Large intestine (tissue), 3 donors: ENCODE measurements around the gene C6orf15. TPM values are rescaled to one million over a fixed set of nuclear protein-coding genes. Genes with fewer than 3 reads are reported as not detected.
A peak's percentile ranks its signal among the peaks of the same experiment; 100 is the strongest.
"Not testable (repeated sequence)": the region's sequence is repeated elsewhere in the genome, so short reads cannot be mapped to it uniquely, and the experiment has no call there.

ENCODE experiments used
- DNase-seq, 2 donors: peaks; one replicate each; pipeline versions ENCODE4 v3.0.0 to v3.0.0-alpha.2; 2013
- H3K27ac ChIP-seq: one replicate; pipeline ENCODE4 v1.5.1; 2013; ENCODE audit warnings: low read length
- H3K27me3 ChIP-seq: 2 replicates; pipeline ENCODE4 v1.6.1; 2013; ENCODE audit warnings: low read length; ENCODE audit not compliant: control insufficient read depth, insufficient read depth
- H3K36me3 ChIP-seq: 2 replicates; pipeline ENCODE4 v1.6.1; 2013; ENCODE audit warnings: low read length; ENCODE audit not compliant: control insufficient read depth, insufficient read depth
- H3K4me1 ChIP-seq: one replicate; pipeline ENCODE4 v1.6.1; 2013; ENCODE audit warnings: low read length; ENCODE audit not compliant: control insufficient read depth, insufficient read depth
- H3K4me3 ChIP-seq: one replicate; pipeline ENCODE4 v1.5.1; 2013; ENCODE audit warnings: low read length
- H3K9me3 ChIP-seq: one replicate; pipeline ENCODE4 v1.6.1; 2013; ENCODE audit warnings: mild to moderate bottlenecking, low read depth, low read length, moderate library complexity; ENCODE audit not compliant: control insufficient read depth
- WGBS: methylation state at CpG from one replicate; pipeline ENCODE4 v1.1.5; 2013; ENCODE audit warnings: low lambda C conversion rate; ENCODE audit not compliant: insufficient coverage; 5-methylcytosine and 5-hydroxymethylcytosine counted together
- polyA plus RNA-seq: library from polyadenylated mRNA; unstranded; fragments of 120-200 nt; gene quantifications from one replicate; pipeline ENCODE4 v1.2.1, GENCODE V29; 2013

C6orf15 gene
- polyA plus RNA-seq, 1 donor, result not detected

GRCh38 chr6:31067891-31068668 lies 44.3 kb downstream of the C6orf15 start:
- H3K9me3 ChIP-seq, H3K27ac ChIP-seq, H3K27me3 ChIP-seq, DNase-seq, H3K36me3 ChIP-seq, H3K4me1 ChIP-seq, H3K4me3 ChIP-seq: not testable (repeated sequence)
- WGBS, result 83% methylated on average over 1 of the region's 11 CpGs

DNA sequence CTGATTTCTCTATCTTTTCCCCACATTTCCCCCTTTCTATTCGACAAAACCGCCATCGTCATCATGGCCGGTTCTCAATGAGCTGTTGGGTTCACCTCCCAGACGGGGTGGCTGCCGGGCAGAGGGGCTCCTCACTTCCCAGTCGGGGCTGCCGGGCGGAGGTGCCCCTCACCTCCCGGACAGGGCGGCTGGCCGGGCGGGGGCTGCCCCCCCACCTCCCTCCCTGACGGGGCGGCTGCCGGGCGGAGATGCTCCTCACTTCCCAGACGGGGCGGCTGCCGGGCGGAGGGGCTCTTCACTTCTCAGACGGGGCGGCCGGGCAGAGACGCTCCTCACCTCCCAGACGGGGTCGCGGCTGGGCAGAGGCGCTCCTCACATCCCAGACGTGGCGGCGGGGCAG lies 45.3 kb downstream of the C6orf15 start:
- no CpG with 5 or more reads among the region's 32 CpGs for WGBS
- not testable (repeated sequence) for H3K27ac ChIP-seq, H3K36me3 ChIP-seq, H3K4me1 ChIP-seq, H3K9me3 ChIP-seq, H3K4me3 ChIP-seq, H3K27me3 ChIP-seq, DNase-seq

DNA sequence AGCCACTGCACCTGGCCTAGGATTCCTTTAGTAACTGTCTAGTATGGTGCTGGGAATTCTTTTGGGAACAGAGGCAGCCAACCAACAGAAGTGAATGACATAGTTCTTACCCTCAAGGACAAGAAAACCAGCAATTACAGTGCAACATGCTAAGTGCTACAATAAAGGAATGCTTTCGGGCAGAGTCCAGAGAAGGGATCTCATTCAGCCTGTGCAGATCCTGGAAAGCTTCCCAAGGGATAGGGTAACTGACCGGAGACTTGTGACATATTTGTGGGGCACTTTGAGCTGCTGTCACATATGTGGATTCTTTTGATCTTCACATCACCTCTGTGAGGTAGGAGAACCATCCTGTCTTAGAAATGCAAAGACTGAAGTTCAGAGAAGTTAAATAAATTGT lies 46.8 kb downstream of the C6orf15 start:
- H3K27ac ChIP-seq, result no peak overlapping the region
- H3K4me1 ChIP-seq, result no peaks in the 10 kb centered on the region
- peak in 1 of 2 donors; percentile 62 for DNase-seq

DNA sequence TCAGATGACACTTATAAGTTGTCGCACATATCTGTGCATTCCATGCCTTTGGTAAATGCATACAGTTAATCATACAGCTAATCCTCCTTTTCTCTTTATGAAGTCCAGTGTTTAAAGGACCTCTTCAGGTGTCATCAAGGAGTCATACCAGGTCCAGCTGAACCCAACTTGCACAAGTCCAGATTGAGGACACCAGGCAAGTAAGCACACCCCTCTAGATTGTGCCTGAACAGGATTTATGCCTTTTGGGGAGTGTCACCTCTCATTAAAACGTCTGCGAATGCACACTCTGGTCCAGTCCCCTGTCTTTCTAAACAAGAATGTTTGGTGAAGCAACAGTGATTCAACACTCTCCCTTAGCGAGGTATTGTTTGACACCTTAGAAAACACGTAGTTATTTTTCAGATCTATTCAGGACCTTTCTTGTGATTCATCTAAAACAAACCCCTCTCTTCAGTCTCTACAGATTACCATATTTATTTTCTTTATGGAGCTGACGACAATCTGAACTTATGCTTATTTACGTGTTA lies 48.4 kb downstream of the C6orf15 start:
- H3K9me3 ChIP-seq, result peaks cover 3% of the 10 kb centered on the region
- no peaks in the 10 kb centered on the region for H3K4me1 ChIP-seq
- H3K27ac ChIP-seq, result no peak overlapping the region
- DNase-seq, result no peak
- no peaks in the 10 kb centered on the region for H3K36me3 ChIP-seq
- no peak overlapping the region for H3K4me3 ChIP-seq
- H3K27me3 ChIP-seq, result peaks cover 8% of the 10 kb centered on the region
- WGBS, result 56% methylated on average over 4 of the region's 7 CpGs

More for the DNA sequence above, 46.8 kb downstream of the C6orf15 start:
- peaks cover 8% of the 10 kb centered on the region for H3K27me3 ChIP-seq
- H3K9me3 ChIP-seq, result peaks cover 3% of the 10 kb centered on the region
- no CpG with 5 or more reads among the region's 2 CpGs for WGBS
- no peak overlapping the region for H3K4me3 ChIP-seq
- H3K36me3 ChIP-seq, result no peaks in the 10 kb centered on the region

Other genes with a start within 250 kb of the C6orf15 start
- gene DDR1, start 228.1 kb downstream of the C6orf15 start, polyA plus RNA-seq, result 150 TPM
- gene GTF2H4, start 204.4 kb downstream of the C6orf15 start, polyA plus RNA-seq, result 24.4 TPM
- 43.5 TPM for gene VARS2, start 198.3 kb downstream of the C6orf15 start, polyA plus RNA-seq
- gene SFTA2, start 180.4 kb downstream of the C6orf15 start, polyA plus RNA-seq, result 0.70 TPM
- gene MUCL3, start 171.6 kb downstream of the C6orf15 start, polyA plus RNA-seq, result 0.04 TPM
- not detected for gene MUC21, start 128.9 kb downstream of the C6orf15 start, polyA plus RNA-seq
- gene MUC22, start 102.1 kb downstream of the C6orf15 start, polyA plus RNA-seq, result not detected
- gene PSORS1C1, start 2.2 kb upstream of the C6orf15 start, polyA plus RNA-seq, result 0.33 TPM
- gene CDSN, start 7.9 kb upstream of the C6orf15 start, polyA plus RNA-seq, result not detected
- gene PSORS1C2, start 26.5 kb upstream of the C6orf15 start, polyA plus RNA-seq, result 0.04 TPM
- 17.4 TPM for gene CCHCR1, start 45.2 kb upstream of the C6orf15 start, polyA plus RNA-seq
- gene TCF19, start 46.0 kb upstream of the C6orf15 start, polyA plus RNA-seq, result 9.1 TPM
- gene POU5F1, start 58.1 kb upstream of the C6orf15 start, polyA plus RNA-seq, result 0.28 TPM
- gene HLA-C, start 159.5 kb upstream of the C6orf15 start, polyA plus RNA-seq, result 225 TPM
- gene HLA-B, start 244.6 kb upstream of the C6orf15 start, polyA plus RNA-seq, result 353 TPM